VCaP (cell line): ENCODE results near the gene DDHD1.

Experiments
- H3K27ac ChIP-seq: fragments of 450-650 bp; 2 replicates; pipeline ENCODE4 v1.5.1; 2017
- CTCF ChIP-seq: fragments of 450-650 bp; conservative IDR thresholded peaks from 2 replicates; pipeline ENCODE4 v1.5.1; 2017; ENCODE audit warnings: mild to moderate bottlenecking, moderate library complexity

The DDHD1 gene

GRCh38 chr14:53149668-53150316 is 3.3 kb downstream of the DDHD1 start:
- no peak for TF ChIP-seq CTCF
- no peak overlapping the region for H3K27ac ChIP-seq

GRCh38 chr14:53148671-53149070 is 4.5 kb downstream of the DDHD1 start:
- no peak overlapping the region for H3K27ac ChIP-seq
- no peak for TF ChIP-seq CTCF

- no peak for TF ChIP-seq CTCF
- no peak overlapping the region for H3K27ac ChIP-seq
These were observed 5.2 kb downstream of the DDHD1 start for GRCh38 chr14:53147893-53148292.

- H3K27ac ChIP-seq, result no peak overlapping the region
- TF ChIP-seq CTCF, result no peak
These were observed 5.9 kb downstream of the DDHD1 start for GRCh38 chr14:53147208-53147607.

GRCh38 chr14:53146739-53147138 is 6.4 kb downstream of the DDHD1 start:
- no peak overlapping the region for H3K27ac ChIP-seq
- TF ChIP-seq CTCF, result no peak

GRCh38 chr14:53144244-53144643 is 8.9 kb downstream of the DDHD1 start:
- TF ChIP-seq CTCF, result no peak
- no peak overlapping the region for H3K27ac ChIP-seq

- TF ChIP-seq CTCF, result no peak
- H3K27ac ChIP-seq, result no peak overlapping the region
These were observed 12.5 kb downstream of the DDHD1 start for GRCh38 chr14:53140585-53140984.
